Activated naive CD4-positive, alpha-beta T cell treated with anti-CD3 and anti-CD28 coated beads, Interleukin-2, amount 10 ng/mL, durations not matched to agents 7 days and 5 days (primary cell): ENCODE data around the gene TATDN3.
"Not testable (repeated sequence)": the region's sequence is repeated elsewhere in the genome, so short reads cannot be mapped to it uniquely, and the experiment has no call there.

Experiments
- CTCF ChIA-PET: fragments of 350-600 bp; sonication (Branson Sonifier 250); formaldehyde crosslinking; loops from one replicate; lab custom pipeline; 2021; ENCODE audit warnings: antibody characterized with exemption; lab: Charles Lee
- DNase-seq: peaks from one replicate; pipeline ENCODE4 v3.0.0-alpha.2; 2020
- H3K27ac Mint-ChIP-seq: one replicate; pipeline ENCODE4 v1.8.0; 2021; ENCODE audit warnings: mild to moderate bottlenecking, moderate library complexity, mixed read lengths
- H3K27me3 Mint-ChIP-seq: one replicate; pipeline ENCODE4 v1.8.0; 2021; ENCODE audit warnings: mild to moderate bottlenecking, mixed read lengths
- H3K36me3 Mint-ChIP-seq: one replicate; pipeline ENCODE4 v1.8.0; 2021; ENCODE audit warnings: mixed read lengths
- H3K4me1 Mint-ChIP-seq: one replicate; pipeline ENCODE4 v1.8.0; 2021; ENCODE audit warnings: mixed read lengths
- H3K4me3 Mint-ChIP-seq: one replicate; pipeline ENCODE4 v1.8.0; 2021; ENCODE audit warnings: mild to moderate bottlenecking, moderate library complexity, mixed read lengths
- H3K9me3 Mint-ChIP-seq: one replicate; pipeline ENCODE4 v1.8.0; 2021; ENCODE audit warnings: mixed read lengths

TATDN3 gene

DNA sequence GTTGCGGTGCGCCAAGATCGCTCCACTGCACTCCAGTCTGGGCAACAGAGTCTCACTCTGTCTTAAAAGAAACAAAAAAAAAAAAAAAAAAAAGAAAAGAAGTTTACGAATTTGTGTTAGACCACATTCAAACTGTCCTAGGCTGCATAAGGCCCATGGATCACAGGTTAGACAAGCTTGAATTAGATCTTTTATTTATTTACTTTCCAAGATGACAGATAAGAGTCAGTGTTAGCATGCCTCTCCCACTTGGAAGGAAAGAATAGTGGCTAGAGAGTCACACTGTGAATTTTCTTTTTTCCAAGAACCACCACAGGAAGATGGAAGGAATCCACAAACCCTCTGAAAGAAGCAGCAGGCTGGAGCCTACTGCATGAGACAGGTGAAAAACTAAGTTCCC is 29.5 kb upstream of the TATDN3 start:
- DNase-seq, result no peak
- CTCF ChIA-PET, result interaction anchor here (1.0 to 1.9 kb wide), 7 partner anchors 9 to 285 kb away, joined by 3 to 13 read pairs (median 4); no protein-coding TSS in a partner anchor
- peaks cover 13% of the 10 kb centered on the region for H3K4me1 Mint-ChIP-seq
- H3K36me3 Mint-ChIP-seq, result peaks cover 34% of the 10 kb centered on the region
- no peak overlapping the region for H3K27ac Mint-ChIP-seq
- no peak overlapping the region for H3K4me3 Mint-ChIP-seq
- H3K9me3 Mint-ChIP-seq, result peaks cover 9% of the 10 kb centered on the region
- no peaks in the 10 kb centered on the region for H3K27me3 Mint-ChIP-seq

DNA sequence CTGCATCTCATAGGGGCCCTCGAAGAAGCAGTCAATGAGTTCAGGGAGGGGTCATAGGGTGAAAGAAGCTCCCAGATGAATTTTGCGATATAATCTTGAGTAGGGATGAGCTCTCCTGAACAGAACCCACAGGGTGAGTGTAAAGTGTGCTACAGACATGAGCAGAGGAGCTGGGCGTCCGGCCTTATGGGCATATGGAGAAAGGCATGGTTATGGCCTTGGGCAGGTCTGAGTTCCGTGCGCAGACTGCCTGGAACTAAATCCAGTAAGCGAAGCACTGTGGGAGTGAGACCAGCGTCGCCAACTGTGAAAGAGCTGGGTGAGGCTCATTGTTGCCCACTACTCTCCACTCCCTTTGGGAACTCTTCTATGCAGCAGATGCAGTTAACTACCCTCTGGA is 28.9 kb upstream of the TATDN3 start:
- Mint-ChIP-seq H3K27me3 (no peaks in the 10 kb centered on the region), H3K27ac (no peak overlapping the region), H3K36me3 (peaks cover 38% of the 10 kb centered on the region), H3K9me3 (peaks cover 14% of the 10 kb centered on the region), H3K4me3 (no peak overlapping the region), H3K4me1 (peaks cover 19% of the 10 kb centered on the region)
- CTCF ChIA-PET, result interaction anchor here (0.7 to 1.7 kb wide), 3 partner anchors 13 to 98 kb away, joined by 3 to 7 read pairs (median 3); no protein-coding TSS in a partner anchor
- no peak for DNase-seq

- H3K27me3 Mint-ChIP-seq, DNase-seq, H3K27ac Mint-ChIP-seq, H3K4me3 Mint-ChIP-seq: not testable (repeated sequence)
- peaks cover 53% of the 10 kb centered on the region for H3K36me3 Mint-ChIP-seq
- H3K9me3 Mint-ChIP-seq, result peaks cover 28% of the 10 kb centered on the region
- CTCF ChIA-PET, result interaction anchor here (0.9 kb wide), 1 partner anchor 15 kb away, joined by 3 read pairs; no protein-coding TSS in a partner anchor
- H3K4me1 Mint-ChIP-seq, result peaks cover 35% of the 10 kb centered on the region
Measured at GRCh38 chr1:212764718-212765281, 26.9 kb upstream of the TATDN3 start.

DNA sequence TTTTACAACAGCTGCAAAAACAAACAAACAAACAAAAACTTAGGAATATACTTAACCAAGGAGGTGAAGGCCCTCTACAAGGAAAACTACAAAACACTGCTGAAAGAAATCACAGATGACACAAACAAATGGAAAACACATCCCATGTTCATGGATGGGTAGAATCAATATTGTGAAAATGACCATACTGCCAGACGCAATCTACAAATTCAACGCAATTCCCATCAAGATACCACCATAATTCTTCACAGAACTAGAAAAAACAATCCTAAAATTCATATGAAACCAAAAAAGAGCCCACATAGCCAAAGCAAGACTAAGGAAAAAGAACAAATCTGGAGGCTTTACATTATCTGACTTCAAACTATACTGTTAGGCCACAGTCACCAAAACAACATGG is 24.9 kb upstream of the TATDN3 start:
- not testable (repeated sequence) for H3K4me3 Mint-ChIP-seq

DNA sequence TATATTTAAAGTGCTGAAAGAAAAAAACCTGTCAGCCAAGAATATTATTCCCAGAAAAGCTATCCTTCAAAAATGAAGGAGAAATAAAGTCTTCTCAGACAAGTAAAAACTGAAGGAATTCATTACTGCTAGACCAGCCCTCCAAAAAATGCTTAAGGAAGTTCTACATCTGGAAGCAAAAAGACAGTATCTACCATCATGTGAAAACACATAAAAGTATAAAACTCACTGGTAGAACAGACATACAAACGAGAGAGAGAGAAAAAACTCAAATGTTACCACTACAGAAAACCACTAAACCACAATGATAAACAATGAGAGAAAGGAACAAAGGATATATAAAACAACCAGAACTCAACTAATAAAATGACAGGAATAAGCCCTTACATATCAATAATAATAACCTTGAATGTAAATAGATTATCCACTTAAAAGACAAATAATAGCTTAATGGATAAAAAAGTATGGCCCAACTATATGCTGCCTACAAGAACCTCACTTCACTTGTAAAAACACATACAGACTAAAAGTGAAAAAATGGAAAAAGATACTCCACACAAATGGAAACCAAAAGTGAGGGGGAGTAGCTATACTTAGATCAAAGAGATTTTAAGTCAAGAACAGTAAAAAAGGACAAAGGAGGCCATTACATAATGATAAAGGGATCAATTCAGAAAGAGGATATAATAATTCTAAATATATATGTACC is 22.1 kb upstream of the TATDN3 start:
- DNase-seq, result no peak
- no peaks in the 10 kb centered on the region for H3K27me3 Mint-ChIP-seq
- H3K36me3 Mint-ChIP-seq, result peaks cover 74% of the 10 kb centered on the region
- peaks cover 40% of the 10 kb centered on the region for H3K4me1 Mint-ChIP-seq
- peak overlapping the region; percentile 81 for H3K27ac Mint-ChIP-seq
- H3K9me3 Mint-ChIP-seq, result peaks cover 39% of the 10 kb centered on the region
- no peak overlapping the region for H3K4me3 Mint-ChIP-seq
- CTCF ChIA-PET, result interaction anchor here (0.6 to 2.9 kb wide), 9 partner anchors 9 to 1418 kb away, joined by 3 to 9 read pairs (median 4); no protein-coding TSS in a partner anchor

More for the DNA sequence above, 24.9 kb upstream of the TATDN3 start:
- CTCF ChIA-PET, DNase-seq, H3K27me3 Mint-ChIP-seq, H3K27ac Mint-ChIP-seq: not testable (repeated sequence)
- Mint-ChIP-seq H3K4me1 (peaks cover 43% of the 10 kb centered on the region), H3K9me3 (peaks cover 38% of the 10 kb centered on the region), H3K36me3 (peaks cover 65% of the 10 kb centered on the region)

GRCh38 chr1:212771341-212771740 is 20.4 kb upstream of the TATDN3 start:
- Mint-ChIP-seq H3K9me3 (peaks cover 37% of the 10 kb centered on the region), H3K36me3 (peaks cover 66% of the 10 kb centered on the region), H3K4me1 (peaks cover 35% of the 10 kb centered on the region), H3K27me3 (no peaks in the 10 kb centered on the region), H3K4me3 (no peak overlapping the region), H3K27ac (no peak overlapping the region)
- CTCF ChIA-PET, result interaction anchor here (0.6 to 2.9 kb wide), 4 partner anchors 11 to 175 kb away, joined by 3 to 9 read pairs (median 4); partner anchors contain the start of gene BATF3
- no peak for DNase-seq

DNA sequence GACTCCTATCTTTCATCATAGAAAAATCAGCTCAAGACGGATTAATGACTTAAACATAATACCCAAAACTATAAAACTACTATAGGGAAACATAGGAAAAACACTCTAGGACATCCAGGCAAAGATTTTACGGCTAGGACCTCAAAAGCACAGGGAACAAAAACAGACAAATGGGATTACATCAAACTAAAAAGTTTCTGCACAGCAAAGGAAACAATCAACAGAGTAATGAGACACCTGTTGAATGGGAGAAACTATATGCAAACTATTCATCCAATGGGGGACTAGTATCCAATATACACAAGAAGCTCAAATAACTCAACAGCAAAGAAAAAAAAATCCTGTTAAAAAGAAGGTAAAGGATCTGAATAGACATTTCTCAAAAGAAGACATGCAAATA is 18.7 kb upstream of the TATDN3 start:
- H3K9me3 Mint-ChIP-seq, result peaks cover 25% of the 10 kb centered on the region
- H3K4me3 Mint-ChIP-seq, result no peak overlapping the region
- DNase-seq, result no peak
- peaks cover 54% of the 10 kb centered on the region for H3K36me3 Mint-ChIP-seq
- CTCF ChIA-PET, result interaction anchor here (0.7 to 0.8 kb wide), 2 partner anchors 72 to 105 kb away, joined by 3 read pairs; no protein-coding TSS in a partner anchor
- no peak overlapping the region for H3K27ac Mint-ChIP-seq
- H3K27me3 Mint-ChIP-seq, result no peaks in the 10 kb centered on the region
- peaks cover 24% of the 10 kb centered on the region for H3K4me1 Mint-ChIP-seq

GRCh38 chr1:212774584-212774983 is 17.1 kb upstream of the TATDN3 start:
- no peak overlapping the region for H3K27ac Mint-ChIP-seq
- CTCF ChIA-PET, result no interaction called here
- H3K36me3 Mint-ChIP-seq, result peaks cover 44% of the 10 kb centered on the region
- no peaks in the 10 kb centered on the region for H3K27me3 Mint-ChIP-seq
- DNase-seq, result no peak
- H3K4me3 Mint-ChIP-seq, result no peak overlapping the region
- H3K9me3 Mint-ChIP-seq, result peaks cover 13% of the 10 kb centered on the region
- H3K4me1 Mint-ChIP-seq, result peaks cover 10% of the 10 kb centered on the region

DNA sequence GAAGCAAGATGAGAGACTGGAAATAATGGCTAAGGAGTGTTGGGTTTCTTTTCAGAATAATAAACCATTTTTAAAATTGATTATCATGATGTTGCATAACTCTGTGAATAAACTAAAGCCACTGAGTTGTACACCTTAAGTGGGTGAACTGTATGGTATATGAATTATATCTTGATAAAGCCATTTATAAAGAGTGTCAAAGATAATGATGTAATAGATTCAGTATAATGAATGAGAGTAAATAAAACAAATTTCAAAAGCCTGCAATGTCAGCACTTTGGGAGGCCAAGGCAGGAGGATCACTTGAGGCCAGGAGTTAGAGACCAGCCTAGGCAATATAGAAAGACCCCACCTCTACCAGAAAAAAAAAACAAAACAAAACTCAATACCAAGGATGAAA is 16.5 kb upstream of the TATDN3 start:
- H3K27ac Mint-ChIP-seq, result no peak overlapping the region
- peaks cover 7% of the 10 kb centered on the region for H3K9me3 Mint-ChIP-seq
- CTCF ChIA-PET, result no interaction called here
- no peak for DNase-seq
- no peaks in the 10 kb centered on the region for H3K27me3 Mint-ChIP-seq
- H3K4me3 Mint-ChIP-seq, result no peak overlapping the region
- peaks cover 4% of the 10 kb centered on the region for H3K4me1 Mint-ChIP-seq
- peaks cover 39% of the 10 kb centered on the region for H3K36me3 Mint-ChIP-seq

DNA sequence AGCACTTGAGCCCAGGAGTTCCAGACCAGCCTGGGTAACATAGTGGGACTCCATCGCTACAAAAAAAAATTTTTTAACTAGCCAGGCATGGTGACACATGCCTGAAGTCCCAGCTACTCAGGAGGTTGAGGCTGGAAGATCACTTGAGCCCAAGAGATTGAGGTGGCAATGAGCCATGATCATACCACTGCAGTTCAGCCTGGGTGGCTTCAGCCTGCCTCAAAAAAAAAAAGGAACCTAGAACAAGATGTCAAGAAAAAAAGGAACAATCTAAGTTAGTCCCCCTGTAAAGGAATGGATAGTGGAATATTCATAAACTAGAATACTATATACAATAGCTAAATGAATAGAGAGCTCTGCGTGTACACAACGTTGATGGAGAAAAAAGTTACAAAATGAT is 14.5 kb upstream of the TATDN3 start:
- Mint-ChIP-seq H3K36me3 (peaks cover 27% of the 10 kb centered on the region), H3K4me1 (no peaks in the 10 kb centered on the region), H3K9me3 (no peaks in the 10 kb centered on the region), H3K27me3 (no peaks in the 10 kb centered on the region), H3K27ac (no peak overlapping the region), H3K4me3 (no peak overlapping the region)
- DNase-seq, result no peak
- CTCF ChIA-PET, result interaction anchor here (1.2 to 2.0 kb wide), 5 partner anchors 9 to 112 kb away, joined by 3 to 10 read pairs (median 5); no protein-coding TSS in a partner anchor

DNA sequence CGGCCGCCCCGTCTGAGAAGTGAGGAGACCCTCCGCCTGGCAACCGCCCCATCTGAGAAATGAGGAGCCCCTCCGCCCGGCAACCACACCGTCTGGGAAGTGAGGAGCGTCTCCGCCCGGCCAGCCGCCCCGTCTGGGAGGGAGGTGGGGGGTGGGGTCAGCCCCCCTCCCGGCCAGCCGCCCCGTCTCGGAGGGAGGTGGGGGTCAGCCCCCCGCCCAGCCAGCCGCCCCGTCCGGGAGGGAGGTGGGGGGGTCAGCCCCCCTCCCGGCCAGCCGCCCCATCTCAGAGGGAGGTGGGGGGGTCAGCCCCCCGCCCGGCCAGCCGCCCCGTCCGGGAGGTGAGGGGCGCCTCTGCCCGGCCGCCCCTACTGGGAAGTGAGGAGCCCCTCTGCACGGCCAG is 12.6 kb upstream of the TATDN3 start:
- H3K27ac Mint-ChIP-seq, H3K4me1 Mint-ChIP-seq, H3K9me3 Mint-ChIP-seq, DNase-seq, H3K4me3 Mint-ChIP-seq, H3K27me3 Mint-ChIP-seq, CTCF ChIA-PET: not testable (repeated sequence)
- H3K36me3 Mint-ChIP-seq, result peaks cover 25% of the 10 kb centered on the region

DNA sequence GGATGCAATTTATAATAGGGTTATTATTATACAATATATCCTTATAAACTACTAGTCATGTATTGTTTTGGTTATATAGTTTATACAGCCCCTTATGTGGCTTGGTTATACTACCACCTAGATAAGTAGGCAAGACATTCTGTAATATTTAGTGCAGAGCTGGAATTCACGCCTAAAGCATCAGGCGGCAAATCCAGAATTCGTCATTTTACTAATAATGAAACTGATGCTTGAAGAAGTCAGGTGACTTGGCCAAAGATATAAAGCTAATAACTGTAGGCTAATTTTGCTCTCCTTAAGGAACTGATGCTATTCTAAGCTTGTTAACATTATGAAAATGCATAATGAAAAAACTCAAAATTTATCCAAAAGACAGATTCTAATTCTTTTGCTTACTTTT is 10.9 kb upstream of the TATDN3 start:
- Mint-ChIP-seq H3K36me3 (peaks cover 24% of the 10 kb centered on the region), H3K9me3 (no peaks in the 10 kb centered on the region), H3K27me3 (no peaks in the 10 kb centered on the region), H3K4me3 (no peak overlapping the region), H3K27ac (no peak overlapping the region), H3K4me1 (no peaks in the 10 kb centered on the region)
- DNase-seq, result no peak
- CTCF ChIA-PET, result interaction anchor here (0.9 to 7.8 kb wide), 5 partner anchors 19 to 304 kb away, joined by 3 to 92 read pairs (median 7); partner anchors contain the start of gene BATF3

- no peak for DNase-seq
- no peak overlapping the region for H3K4me3 Mint-ChIP-seq
- no peaks in the 10 kb centered on the region for H3K9me3 Mint-ChIP-seq
- CTCF ChIA-PET, result interaction anchor here (0.9 to 7.8 kb wide), 13 partner anchors 10 to 325 kb away, joined by 3 to 92 read pairs (median 7); partner anchors contain the start of genes BATF3, NSL1 and TATDN3
- H3K27ac Mint-ChIP-seq, result no peak overlapping the region
- peaks cover 24% of the 10 kb centered on the region for H3K36me3 Mint-ChIP-seq
- no peaks in the 10 kb centered on the region for H3K27me3 Mint-ChIP-seq
- H3K4me1 Mint-ChIP-seq, result no peaks in the 10 kb centered on the region
Measured at GRCh38 chr1:212781225-212781624, 10.5 kb upstream of the TATDN3 start.

DNA sequence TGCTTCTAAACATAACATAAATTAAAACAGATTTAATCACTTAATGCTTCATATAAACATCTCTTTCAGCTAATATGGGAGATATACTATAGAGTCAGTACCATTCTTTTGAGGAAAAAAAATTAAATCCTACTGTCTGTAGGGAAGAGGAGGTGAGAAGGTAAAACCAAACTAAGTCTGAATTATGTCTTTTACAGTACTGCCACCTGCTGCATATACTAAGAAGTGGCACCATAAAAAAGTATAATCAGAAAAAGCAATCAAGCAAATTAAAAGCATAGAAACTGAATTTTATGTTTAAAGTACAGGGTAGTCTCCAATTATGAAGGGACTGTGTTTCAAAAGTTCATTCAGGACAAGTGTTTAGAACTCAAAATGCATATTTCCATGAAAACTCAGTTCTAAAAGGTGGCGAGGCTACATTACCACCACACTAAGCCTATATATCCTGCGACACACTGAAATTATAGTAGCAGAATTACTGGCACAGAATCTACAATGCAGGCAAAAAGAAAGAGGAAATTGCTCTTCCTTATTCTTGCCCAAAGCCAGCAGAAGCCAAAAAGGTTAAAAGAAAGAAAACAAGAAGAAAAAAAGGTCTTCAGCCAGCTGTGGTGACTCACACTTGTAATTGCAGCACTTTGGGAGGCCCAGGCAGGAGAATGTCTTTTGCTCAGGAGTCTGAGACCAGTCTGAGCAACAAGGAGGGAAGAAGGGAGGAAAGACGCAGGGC is 9.1 kb upstream of the TATDN3 start:
- DNase-seq, result no peak
- no peaks in the 10 kb centered on the region for H3K4me1 Mint-ChIP-seq
- H3K36me3 Mint-ChIP-seq, result peaks cover 31% of the 10 kb centered on the region
- no peak overlapping the region for H3K4me3 Mint-ChIP-seq
- H3K27me3 Mint-ChIP-seq, result no peaks in the 10 kb centered on the region
- H3K27ac Mint-ChIP-seq, result no peak overlapping the region
- H3K9me3 Mint-ChIP-seq, result no peaks in the 10 kb centered on the region
- CTCF ChIA-PET, result interaction anchor here (0.9 to 7.8 kb wide), 16 partner anchors 9 to 327 kb away, joined by 3 to 92 read pairs (median 6); partner anchors contain the start of genes BATF3, NSL1 and TATDN3
